GM19239 (cell line): ENCODE data around the gene CXorf38.
A peak's percentile ranks its signal among the peaks of the same experiment; 100 is the strongest.

Experiments
- DNase-seq: peaks from one replicate; pipeline ENCODE4 v3.0.0; 2011; ENCODE audit warnings: low spot score; ENCODE audit not compliant: insufficient read length
- FAIRE-seq: peaks from 2 replicates; lab custom pipeline; 2011; peaks lifted over from hg19 to GRCh38; lab: Jason Lieb, UNC

CXorf38 gene

DNA sequence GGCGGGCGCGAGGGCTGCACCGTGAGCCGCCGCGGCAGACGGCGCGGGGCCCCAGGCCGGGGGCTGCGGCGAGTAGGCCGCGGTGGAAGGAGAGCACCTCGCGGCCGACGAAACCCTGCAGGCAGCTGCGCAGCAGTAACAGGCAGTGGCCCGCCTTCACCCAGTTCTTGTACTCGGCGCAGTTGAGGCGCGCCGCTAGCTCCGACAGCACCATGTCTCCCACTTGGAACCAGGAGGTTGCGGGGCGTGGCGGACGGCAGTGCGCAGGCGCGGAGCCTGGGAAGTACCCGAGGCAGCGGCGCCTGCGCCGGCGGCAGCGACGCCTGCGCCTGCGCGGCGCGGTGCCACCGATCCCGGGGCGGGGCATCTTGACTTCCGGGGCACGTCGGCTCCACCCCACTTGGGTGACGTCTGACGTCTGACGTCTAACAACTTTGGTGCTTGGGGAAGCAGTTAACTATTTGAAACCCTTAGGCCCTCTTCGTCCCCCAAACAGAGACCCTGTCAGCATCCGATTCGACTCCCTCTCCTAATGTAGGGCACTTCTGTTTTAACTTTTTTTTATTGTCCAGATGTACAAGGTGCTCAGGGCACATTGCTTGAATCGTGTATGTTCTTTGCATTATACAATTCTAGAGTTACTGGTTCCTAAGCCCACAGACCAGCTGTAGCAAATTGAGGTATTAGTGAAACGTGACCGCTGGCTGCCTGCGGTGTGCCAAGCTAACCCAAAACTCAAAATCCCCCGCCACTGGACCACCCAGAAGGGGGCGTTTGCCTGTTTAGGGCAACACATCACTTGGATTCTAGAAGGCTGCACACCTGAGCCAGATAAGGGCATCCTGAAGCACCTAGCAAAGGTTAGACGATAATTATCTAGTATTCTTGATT is at the start of gene CXorf38:
CXorf38 (minus strand) TSS at position 255 of the 891 bp plus-strand sequence; CDS start at position 214, 41 bp downstream.
- peak; percentile 14 for FAIRE-seq
- peak; percentile 36 for DNase-seq

DNA sequence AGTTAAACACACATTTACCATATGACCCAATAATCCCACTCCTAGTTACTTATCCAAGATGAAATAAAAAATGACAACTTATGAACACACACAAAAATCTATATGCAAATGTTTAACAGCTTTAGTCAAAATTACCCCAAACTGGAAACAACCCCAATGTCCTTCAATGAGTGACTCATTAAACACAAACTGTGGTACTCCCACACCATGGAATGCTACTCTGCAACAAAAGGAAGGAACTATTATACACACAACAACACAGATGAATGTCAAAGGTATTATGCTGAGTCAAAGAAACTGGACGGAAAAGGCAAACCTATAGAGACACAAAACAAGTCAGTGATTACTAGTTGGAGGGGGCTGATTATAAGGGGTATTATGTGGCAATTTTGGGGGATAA is 47.4 kb upstream of the CXorf38 start:
- no peak for DNase-seq
- no peak for FAIRE-seq

DNA sequence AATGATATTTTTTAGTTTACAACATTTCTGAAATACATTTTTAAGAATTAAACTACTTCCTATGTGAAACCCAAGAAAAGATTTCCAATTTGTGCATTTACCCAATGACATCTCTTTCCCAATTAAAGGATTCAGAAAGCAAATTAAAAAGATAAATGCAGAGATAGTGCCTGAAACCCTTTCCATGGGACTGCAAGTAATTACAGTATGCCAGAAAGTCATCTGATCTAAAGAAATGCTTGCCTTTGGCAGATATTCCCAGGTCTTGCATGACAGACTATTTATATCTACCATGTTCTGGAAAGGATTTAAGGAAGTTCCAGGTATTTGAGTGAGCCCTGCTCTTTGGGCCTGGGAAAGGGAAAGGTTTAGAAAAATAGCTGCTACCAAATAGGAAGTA is 41.6 kb upstream of the CXorf38 start:
- DNase-seq (no peak), FAIRE-seq (no peak)

GRCh38 chrX:40687169-40687568 is 39.8 kb upstream of the CXorf38 start:
- FAIRE-seq, result no peak
- no peak for DNase-seq

DNA sequence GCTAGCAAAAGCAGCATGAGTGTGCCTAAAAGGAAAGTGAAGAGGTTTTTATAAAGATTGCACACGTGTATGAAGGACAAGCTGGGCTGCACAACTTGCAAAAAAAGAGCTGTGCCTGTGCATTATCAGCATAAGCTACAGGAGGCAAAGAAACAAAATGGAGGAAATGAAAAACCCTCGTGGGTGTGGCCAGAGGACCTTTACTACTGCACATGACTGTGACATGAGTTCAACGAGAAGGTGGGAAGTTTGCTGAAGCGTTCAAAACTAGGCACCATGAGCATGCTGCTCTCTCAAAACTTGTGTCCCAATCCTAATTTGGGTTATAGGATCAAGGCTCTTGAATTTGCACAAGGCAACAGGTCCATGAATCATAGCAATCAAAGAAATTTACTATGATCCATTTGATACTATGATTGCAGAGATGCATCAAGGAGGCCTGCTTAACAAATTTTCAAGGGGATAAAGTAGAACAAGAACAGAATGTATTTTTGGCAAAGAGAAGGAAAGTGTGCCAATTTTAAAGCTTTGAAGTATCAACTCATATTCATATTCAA is 38.1 kb upstream of the CXorf38 start:
- DNase-seq (no peak), FAIRE-seq (peak; percentile 91)

- FAIRE-seq, result peak; percentile 73
- DNase-seq, result no peak
Measured at GRCh38 chrX:40684092-40684491, 36.7 kb upstream of the CXorf38 start.

- FAIRE-seq, result peak; percentile 90
- no peak for DNase-seq
Measured at GRCh38 chrX:40683245-40683644, 35.9 kb upstream of the CXorf38 start.

DNA sequence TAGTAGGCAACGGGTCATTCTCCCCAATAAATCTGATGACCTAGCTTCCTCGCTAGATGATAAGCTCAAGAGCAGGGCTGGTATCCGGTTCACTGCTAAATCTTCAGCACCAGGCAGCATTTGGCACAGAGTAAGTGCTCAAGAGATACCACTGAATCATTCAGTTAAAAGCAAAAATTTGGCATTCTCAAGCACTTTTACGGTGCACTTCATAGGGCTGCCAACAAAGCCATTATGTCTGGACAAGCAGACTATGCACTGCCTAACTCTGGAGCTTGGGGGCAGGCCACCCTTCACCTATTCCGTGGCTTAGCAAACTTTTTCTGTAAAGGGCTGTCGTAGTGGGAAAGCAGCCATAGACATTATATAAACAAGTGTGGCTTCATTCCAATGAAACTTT is 23.8 kb upstream of the CXorf38 start:
- FAIRE-seq, result peak; percentile 78
- no peak for DNase-seq

- FAIRE-seq, result no peak
- no peak for DNase-seq
Measured at GRCh38 chrX:40663880-40664630, 16.7 kb upstream of the CXorf38 start.

- FAIRE-seq (peak; percentile 74), DNase-seq (no peak)
Measured at GRCh38 chrX:40663078-40663740, 15.8 kb upstream of the CXorf38 start.

- DNase-seq, result no peak
- no peak for FAIRE-seq
Measured at GRCh38 chrX:40661489-40661888, 14.1 kb upstream of the CXorf38 start.

- DNase-seq, result no peak
- no peak for FAIRE-seq
Measured at GRCh38 chrX:40660381-40660780, 13.0 kb upstream of the CXorf38 start.

DNA sequence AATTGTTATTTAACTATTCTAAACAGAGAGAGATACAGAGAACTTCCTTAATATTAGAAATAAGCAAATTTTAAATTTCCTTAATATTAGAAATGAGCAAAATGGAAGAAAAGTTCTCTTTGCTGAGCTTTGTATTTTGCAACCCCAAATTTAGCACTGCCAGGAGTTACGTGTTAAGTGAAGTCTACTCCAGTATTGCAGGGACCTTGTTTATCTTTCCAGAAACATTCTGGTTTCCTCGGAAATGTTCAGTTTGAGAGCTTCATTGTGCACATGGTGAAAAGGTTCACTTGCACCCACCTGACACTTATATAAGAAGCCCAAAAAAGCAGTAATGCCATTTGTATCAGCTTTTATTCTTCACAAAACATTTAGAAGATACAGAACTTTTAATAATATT is 6.2 kb upstream of the CXorf38 start:
- DNase-seq (no peak), FAIRE-seq (no peak)

- FAIRE-seq (no peak), DNase-seq (no peak)
Measured at GRCh38 chrX:40652664-40653063, 5.3 kb upstream of the CXorf38 start.

- FAIRE-seq (peak; percentile 81), DNase-seq (no peak)
Measured at GRCh38 chrX:40651620-40652223, 4.4 kb upstream of the CXorf38 start.

DNA sequence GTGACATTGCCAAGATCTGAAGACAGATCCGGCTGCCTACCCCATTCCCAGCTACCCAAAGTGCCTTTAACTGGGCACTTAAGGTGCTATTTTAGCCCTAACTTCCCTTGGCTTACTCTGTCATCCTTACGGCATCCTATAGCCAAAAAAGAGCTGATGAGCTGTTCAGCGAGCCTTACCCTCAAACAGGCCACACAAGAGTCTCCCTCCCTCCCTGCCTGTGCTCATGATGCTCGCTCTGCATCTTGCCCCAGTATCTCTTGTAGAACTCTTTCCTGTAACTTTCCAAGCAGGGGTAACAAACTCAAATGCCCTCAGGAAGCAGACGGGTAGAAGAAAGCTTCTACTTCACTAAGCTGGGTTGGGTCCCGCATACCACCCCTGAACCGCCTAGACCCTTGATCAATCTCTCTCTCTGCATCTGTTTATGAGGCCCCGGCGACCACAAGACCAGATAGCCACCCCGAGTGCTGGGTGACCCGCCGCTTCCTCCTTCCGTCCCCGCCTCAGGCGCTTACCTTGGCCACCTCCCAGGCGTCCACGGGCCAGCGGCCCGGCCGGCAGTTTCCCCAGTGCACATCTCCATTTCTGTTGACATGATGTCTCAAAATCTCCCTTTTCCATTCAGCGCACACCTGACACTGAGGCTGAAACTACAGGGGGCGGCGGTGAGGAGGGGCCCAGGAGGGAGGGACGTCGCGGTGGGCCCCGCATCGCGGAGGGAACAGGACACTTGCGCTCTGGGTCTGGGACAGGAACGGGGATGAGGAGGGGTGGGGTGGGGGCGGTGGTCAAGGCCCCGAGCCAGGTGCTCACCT is 663 bp downstream of the CXorf38 start:
- DNase-seq (no peak), FAIRE-seq (peak; percentile 4)

- no peak for DNase-seq
- peak; percentile 95 for FAIRE-seq
Measured at GRCh38 chrX:40644821-40645358, 2.5 kb downstream of the CXorf38 start.

- FAIRE-seq, result no peak
- DNase-seq, result no peak
Measured at GRCh38 chrX:40644176-40644575, 3.2 kb downstream of the CXorf38 start.

DNA sequence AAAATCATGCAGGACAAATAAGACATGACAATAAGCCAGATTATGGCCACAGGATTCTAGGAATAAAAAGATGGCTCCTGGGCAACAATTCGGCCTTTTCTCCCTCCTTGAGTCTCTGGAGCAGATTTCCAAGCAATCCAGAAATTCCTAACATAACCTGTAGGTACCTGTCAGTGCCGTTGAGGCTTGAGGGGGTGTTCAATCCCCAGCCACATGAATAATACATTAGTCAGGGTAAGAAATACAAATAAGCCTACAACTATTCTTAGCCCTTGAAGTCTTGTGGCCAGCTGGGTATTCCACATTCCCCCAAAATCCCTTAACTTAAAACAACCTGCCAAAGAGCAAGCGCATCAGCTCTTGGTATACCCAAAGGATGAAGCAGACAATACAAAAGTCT is 9.7 kb downstream of the CXorf38 start:
- DNase-seq (no peak), FAIRE-seq (peak; percentile 8)
